8988T (cell line): Measurements from ENCODE around the gene ZNF436.
"Not testable (repeated sequence)": the region's sequence is repeated elsewhere in the genome, so short reads cannot be mapped to it uniquely, and the experiment has no call there.

Experiments used
- DNase-seq: peaks from one replicate; pipeline ENCODE4 v3.0.0; 2011

Gene ZNF436

GRCh38 chr1:23392125-23392855, 22.7 kb upstream of the ZNF436 start:
- DNase-seq, result no peak

- DNase-seq, result no peak
Measured at GRCh38 chr1:23389837-23390321, 20.2 kb upstream of the ZNF436 start.

- no peak for DNase-seq
Measured at GRCh38 chr1:23387494-23387893, 17.9 kb upstream of the ZNF436 start.

- DNase-seq, result no peak
Measured at GRCh38 chr1:23385119-23385621, 15.5 kb upstream of the ZNF436 start.

- DNase-seq, result no peak
Measured at GRCh38 chr1:23384312-23385058, 14.8 kb upstream of the ZNF436 start.

- DNase-seq, result no peak
Measured at GRCh38 chr1:23383577-23384311, 14.1 kb upstream of the ZNF436 start.

GRCh38 chr1:23381233-23381885, 11.7 kb upstream of the ZNF436 start:
- DNase-seq, result no peak

GRCh38 chr1:23380719-23381118, 11.1 kb upstream of the ZNF436 start:
- DNase-seq, result no peak

GRCh38 chr1:23380236-23380635, 10.6 kb upstream of the ZNF436 start:
- not testable (repeated sequence) for DNase-seq

GRCh38 chr1:23376890-23377811, 7.5 kb upstream of the ZNF436 start:
- no peak for DNase-seq

- not testable (repeated sequence) for DNase-seq
Measured at GRCh38 chr1:23374079-23374735, 4.6 kb upstream of the ZNF436 start.

GRCh38 chr1:23371987-23372880, 2.6 kb upstream of the ZNF436 start:
- no peak for DNase-seq

- no peak for DNase-seq
Measured at GRCh38 chr1:23370709-23371584, 1.3 kb upstream of the ZNF436 start.

GRCh38 chr1:23370330-23370708, 683 bp upstream of the ZNF436 start:
- no peak for DNase-seq

GRCh38 chr1:23368562-23369334, 888 bp downstream of the ZNF436 start:
- peak; percentile 44 for DNase-seq

GRCh38 chr1:23367791-23368561, 1.7 kb downstream of the ZNF436 start:
- peak; percentile 60 for DNase-seq

- DNase-seq, result no peak
Measured at GRCh38 chr1:23367451-23367790, 2.2 kb downstream of the ZNF436 start.
